HEK293 (cell line): ENCODE data around the gene TBC1D22A.

Source experiments
- CTCF ChIA-PET: fragments of 350-600 bp; formaldehyde crosslinking; extraction: SDS; loops from one replicate; lab custom pipeline; 2021; ENCODE audit warnings: antibody characterized with exemption; lab: Yijun Ruan, JAX
- POLR2A ChIA-PET: fragments of 300-600 bp; formaldehyde crosslinking; extraction: SDS; loops from one replicate; lab custom pipeline; 2020; ENCODE audit warnings: antibody characterized with exemption, inconsistent platforms; lab: Yijun Ruan, JAX
- H3K27ac ChIP-seq: fragments of 200-500 bp; sonication (Bioruptor generic); 2 replicates; pipeline ENCODE4 v1.5.1; 2014; ENCODE audit warnings: low read depth, low read length, control low read depth, inconsistent platforms; ENCODE audit errors: extremely low read depth
- H3K36me3 ChIP-seq, 2 experiments: fragments of 200-500 bp in 1 of 2; sonication (Bioruptor generic) in 1 of 2; 1 replicate in 1 of 2; 2 replicates in 1 of 2; pipeline ENCODE4 v1.5.1; 2014 to 2017; ENCODE audit warnings: inconsistent platforms in 2 of 2, low read length in 2 of 2; ENCODE audit not compliant: control insufficient read depth in 2 of 2, insufficient read depth in 1 of 2
- H3K4me1 ChIP-seq: fragments of 200-500 bp; sonication (Bioruptor generic); 2 replicates; pipeline ENCODE4 v1.5.1; 2014; ENCODE audit warnings: mild to moderate bottlenecking, low read length, inconsistent platforms; ENCODE audit not compliant: control insufficient read depth, insufficient read depth
- H3K4me3 ChIP-seq: 2 replicates; pipeline ENCODE4 v1.5.1; 2011; ENCODE audit warnings: low read depth, mild to moderate bottlenecking, control low read depth, low read length, moderate library complexity
- H3K9me3 ChIP-seq: fragments of 200-500 bp; sonication (Bioruptor generic); 2 replicates; pipeline ENCODE4 v1.5.1; 2014; ENCODE audit warnings: low read depth, low read length, inconsistent platforms; ENCODE audit not compliant: control insufficient read depth, insufficient read depth
- BCL11B ChIP-seq: fragments of 450-650 bp; formaldehyde crosslinking; IDR thresholded peaks from 2 replicates; pipeline ENCODE4 v1.5.1; 2016; ENCODE audit warnings: low read depth, missing biosample characterization, missing genetic modification characterization
- FEZF1 ChIP-seq: fragments of 450-650 bp; formaldehyde crosslinking; IDR thresholded peaks from 2 replicates; pipeline ENCODE4 v1.5.1; 2016; ENCODE audit warnings: missing biosample characterization, missing genetic modification characterization
- KLF1 ChIP-seq: fragments of 450-650 bp; formaldehyde crosslinking; IDR thresholded peaks from 2 replicates; pipeline ENCODE4 v1.5.1; 2016; ENCODE audit warnings: missing biosample characterization, missing genetic modification characterization
- KLF10 ChIP-seq: fragments of 450-650 bp; IDR thresholded peaks from 2 replicates; pipeline ENCODE4 v1.5.1; 2018; ENCODE audit warnings: missing biosample characterization, mild to moderate bottlenecking, missing genetic modification characterization
- KLF9 ChIP-seq: fragments of 450-650 bp; formaldehyde crosslinking; IDR thresholded peaks from 2 replicates; pipeline ENCODE4 v1.5.1; 2016; ENCODE audit warnings: missing biosample characterization, missing genetic modification characterization, low read depth
- SCRT2 ChIP-seq: fragments of 450-650 bp; formaldehyde crosslinking; IDR thresholded peaks from 2 replicates; pipeline ENCODE4 v1.5.1; 2016; ENCODE audit warnings: missing biosample characterization, missing genetic modification characterization
- YY1 ChIP-seq: fragments of 450-650 bp; formaldehyde crosslinking; IDR thresholded peaks from 2 replicates; pipeline ENCODE4 v1.5.1; 2018; ENCODE audit warnings: missing biosample characterization, missing genetic modification characterization
- ZBTB44 ChIP-seq: fragments of 450-650 bp; IDR thresholded peaks from 2 replicates; pipeline ENCODE4 v1.5.1; 2018; ENCODE audit warnings: missing biosample characterization, mild to moderate bottlenecking, missing genetic modification characterization
- ZBTB48 ChIP-seq: fragments of 450-650 bp; formaldehyde crosslinking; IDR thresholded peaks from 2 replicates; pipeline ENCODE4 v1.5.1; 2016; ENCODE audit warnings: missing biosample characterization, missing genetic modification characterization
- ZNF138 ChIP-seq: fragments of 450-650 bp; formaldehyde crosslinking; IDR thresholded peaks from 2 replicates; pipeline ENCODE4 v1.5.1; 2016; ENCODE audit warnings: missing biosample characterization, missing genetic modification characterization, borderline replicate concordance
- ZNF140 ChIP-seq: fragments of 450-650 bp; formaldehyde crosslinking; IDR thresholded peaks from 2 replicates; pipeline ENCODE4 v1.5.1; 2016; ENCODE audit warnings: missing biosample characterization, missing genetic modification characterization
- ZNF148 ChIP-seq: fragments of 450-650 bp; formaldehyde crosslinking; IDR thresholded peaks from 2 replicates; pipeline ENCODE4 v1.5.0; 2017; ENCODE audit warnings: missing biosample characterization, missing genetic modification characterization, borderline replicate concordance
- ZNF2 ChIP-seq: fragments of 450-650 bp; formaldehyde crosslinking; IDR thresholded peaks from 2 replicates; pipeline ENCODE4 v1.5.1; 2016; ENCODE audit warnings: missing biosample characterization, missing genetic modification characterization
- ZNF211 ChIP-seq: fragments of 450-650 bp; formaldehyde crosslinking; IDR thresholded peaks from 2 replicates; pipeline ENCODE4 v1.5.1; 2016; ENCODE audit warnings: low read depth, missing biosample characterization, missing genetic modification characterization
- ZNF23 ChIP-seq: fragments of 450-650 bp; formaldehyde crosslinking; IDR thresholded peaks from 2 replicates; pipeline ENCODE4 v1.5.1; 2016; ENCODE audit warnings: missing biosample characterization, missing genetic modification characterization, borderline replicate concordance
- ZNF366 ChIP-seq: fragments of 450-650 bp; formaldehyde crosslinking; conservative IDR thresholded peaks from 2 replicates; pipeline ENCODE4 v1.5.1; 2016; ENCODE audit warnings: missing biosample characterization, missing genetic modification characterization
- ZNF391 ChIP-seq: fragments of 450-650 bp; formaldehyde crosslinking; IDR thresholded peaks from 2 replicates; pipeline ENCODE4 v1.5.1; 2016; ENCODE audit warnings: low read depth, missing biosample characterization, missing genetic modification characterization, borderline replicate concordance
- ZNF416 ChIP-seq: fragments of 450-650 bp; formaldehyde crosslinking; IDR thresholded peaks from 2 replicates; pipeline ENCODE4 v1.5.1; 2016; ENCODE audit warnings: missing biosample characterization, missing genetic modification characterization
- ZNF449 ChIP-seq: fragments of 450-650 bp; formaldehyde crosslinking; IDR thresholded peaks from 2 replicates; pipeline ENCODE4 v1.5.1; 2017; ENCODE audit warnings: missing biosample characterization, mild to moderate bottlenecking, missing genetic modification characterization, moderate library complexity
- ZNF530 ChIP-seq: fragments of 450-650 bp; formaldehyde crosslinking; IDR thresholded peaks from 2 replicates; pipeline ENCODE4 v1.5.1; 2016; ENCODE audit warnings: low read depth, missing biosample characterization, missing genetic modification characterization
- ZNF623 ChIP-seq: fragments of 450-650 bp; formaldehyde crosslinking; IDR thresholded peaks from 2 replicates; pipeline ENCODE4 v1.5.1; 2016; ENCODE audit warnings: missing biosample characterization, missing genetic modification characterization
- ZNF639 ChIP-seq: fragments of 450-650 bp; formaldehyde crosslinking; IDR thresholded peaks from 2 replicates; pipeline ENCODE4 v1.5.1; 2016; ENCODE audit warnings: missing biosample characterization, missing genetic modification characterization
- ZNF664 ChIP-seq: fragments of 450-650 bp; formaldehyde crosslinking; IDR thresholded peaks from 2 replicates; pipeline ENCODE4 v1.5.1; 2016; ENCODE audit warnings: missing biosample characterization, missing genetic modification characterization
- ZNF670 ChIP-seq: fragments of 450-650 bp; formaldehyde crosslinking; IDR thresholded peaks from 2 replicates; pipeline ENCODE4 v1.5.1; 2016; ENCODE audit warnings: missing biosample characterization, missing genetic modification characterization, low read depth
- ZSCAN16 ChIP-seq: fragments of 450-650 bp; formaldehyde crosslinking; IDR thresholded peaks from 2 replicates; pipeline ENCODE4 v1.5.1; 2016; ENCODE audit warnings: missing biosample characterization, missing genetic modification characterization
- ZSCAN4 ChIP-seq: fragments of 450-650 bp; formaldehyde crosslinking; IDR thresholded peaks from 2 replicates; pipeline ENCODE4 v1.5.1; 2017; ENCODE audit warnings: missing biosample characterization, missing genetic modification characterization

Gene TBC1D22A

GRCh38 chr22:46735747-46736608 lies 26.5 kb upstream of the TBC1D22A start (continued):
- TF ChIP-seq KLF1, result no peak
- no peak for TF ChIP-seq FEZF1 (tag by site-specific recombination)
- TF ChIP-seq ZBTB44 (tag by site-specific recombination), result no peak
- no peak for TF ChIP-seq ZNF416 (tag by site-specific recombination)
- TF ChIP-seq ZNF670 (tag by site-specific recombination), result no peak
- peak; percentile 60; the same call in 1 of the 2 replicates for TF ChIP-seq SCRT2
- no peak for TF ChIP-seq ZNF2 (tag by site-specific recombination)
- TF ChIP-seq ZSCAN16 (tag by site-specific recombination), result no peak
- TF ChIP-seq ZNF211 (tag by site-specific recombination), result no peak
- no peak for TF ChIP-seq YY1
- TF ChIP-seq BCL11B (tag by site-specific recombination), result no peak
- TF ChIP-seq ZNF639 (tag by site-specific recombination), result no peak
- TF ChIP-seq ZNF23 (tag by site-specific recombination), result no peak
- no peak for TF ChIP-seq ZNF138
- TF ChIP-seq ZNF366 (tag by site-specific recombination), result no peak
- TF ChIP-seq ZNF140 (tag by site-specific recombination), result no peak
- no peak for TF ChIP-seq ZNF391 (tag by site-specific recombination)
- no peak for TF ChIP-seq ZNF530

- H3K36me3 ChIP-seq, result peaks cover 0 to 4% of the 10 kb centered on the region in 2 experiments; a peak in 2 of 3 replicates
- POLR2A ChIA-PET, result interaction anchor here (1.2 kb wide), 1 partner anchor 26 kb away, joined by 3 read pairs; the partner anchor contains the start of gene TBC1D22A
- H3K4me3 ChIP-seq, result 0 out of 2 replicates have a peak overlapping the region, but pooled peaks have one; percentile 2
- no peaks in the 10 kb centered on the region for H3K9me3 ChIP-seq
- no peak overlapping the region for H3K27ac ChIP-seq
- no peak for TF ChIP-seq ZNF623 (tag by site-specific recombination)
- TF ChIP-seq ZBTB48 (tag by site-specific recombination), result 0 out of 2 replicates have a peak, but pooled peaks have one; percentile 10
- peak; percentile 45; the same call in 1 of the 2 replicates for TF ChIP-seq KLF10 (tag by site-specific recombination)
- TF ChIP-seq ZNF449 (tag by site-specific recombination), result no peak
- no peak for TF ChIP-seq ZNF664
- TF ChIP-seq KLF9, result peak; percentile 88
- TF ChIP-seq KLF1, result peak; percentile 47; the same call in 1 of the 2 replicates
- no peak for TF ChIP-seq ZNF148 (tag by site-specific recombination)
- no peak for TF ChIP-seq ZSCAN4 (tag by site-specific recombination)
- CTCF ChIA-PET, result interaction anchor here (0.7 kb wide), 1 partner anchor 165 kb away, joined by 3 read pairs; no protein-coding TSS in a partner anchor
- peaks cover 33% of the 10 kb centered on the region for H3K4me1 ChIP-seq
Measured at GRCh38 chr22:46736705-46737104, 25.7 kb upstream of the TBC1D22A start.
